GM12864 (cell line): ENCODE results near the gene FRMD4A.

Experiments
- DNase-seq: peaks from one replicate; pipeline ENCODE4 v3.0.0-alpha.2; 2011; ENCODE audit warnings: low read depth
- H3K4me3 ChIP-seq: 2 replicates; pipeline ENCODE4 v1.5.1; 2011; ENCODE audit warnings: mild to moderate bottlenecking, low read depth, low read length, control low read depth
- CTCF ChIP-seq: IDR thresholded peaks from 2 replicates; pipeline ENCODE4 v1.5.1; 2011; ENCODE audit warnings: low read depth, mild to moderate bottlenecking, moderate library complexity, low read length, control low read depth, inconsistent platforms; ENCODE audit errors: missing control alignments

FRMD4A gene

GRCh38 chr10:14180911-14181566 is 149.7 kb downstream of the FRMD4A start:
- H3K4me3 ChIP-seq: no peak overlapping the region
- no peak for DNase-seq
- TF ChIP-seq CTCF: no peak

- H3K4me3 ChIP-seq: no peak overlapping the region
- no peak for TF ChIP-seq CTCF
- DNase-seq: no peak
These were observed 151.5 kb downstream of the FRMD4A start for GRCh38 chr10:14179251-14179650.

- H3K4me3 ChIP-seq: peak overlapping the region; percentile 29
- no peak for DNase-seq
- no peak for TF ChIP-seq CTCF
These were observed 156.8 kb downstream of the FRMD4A start for GRCh38 chr10:14173706-14174594.

GRCh38 chr10:14173391-14173705 is 157.4 kb downstream of the FRMD4A start:
- H3K4me3 ChIP-seq: peak overlapping the region; percentile 29; the same call in 1 of the 2 replicates
- no peak for TF ChIP-seq CTCF
- no peak for DNase-seq

- no peak for TF ChIP-seq CTCF
These were observed 158.3 kb downstream of the FRMD4A start for GRCh38 chr10:14172336-14172950.

GRCh38 chr10:14171336-14171735 is 159.4 kb downstream of the FRMD4A start:
- TF ChIP-seq CTCF: no peak
- no peak for DNase-seq
- H3K4me3 ChIP-seq: no peak overlapping the region

More at GRCh38 chr10:14172336-14172950, 158.3 kb downstream of the FRMD4A start:
- DNase-seq: no peak
- H3K4me3 ChIP-seq: no peak overlapping the region
